HG02943 (cell line): ENCODE measurements around the gene MAFB.
"Not testable (repeated sequence)": the region's sequence is repeated elsewhere in the genome, so short reads cannot be mapped to it uniquely, and the experiment has no call there.

ENCODE experiments used
- ATAC-seq: cut with Tn5 transposase; IDR thresholded peaks from one replicate; pipeline ENCODE4 v1.9.1; 2021; ENCODE audit warnings: mild to moderate bottlenecking, low read depth, moderate library complexity; ENCODE audit not compliant: unreplicated experiment

Gene MAFB

DNA sequence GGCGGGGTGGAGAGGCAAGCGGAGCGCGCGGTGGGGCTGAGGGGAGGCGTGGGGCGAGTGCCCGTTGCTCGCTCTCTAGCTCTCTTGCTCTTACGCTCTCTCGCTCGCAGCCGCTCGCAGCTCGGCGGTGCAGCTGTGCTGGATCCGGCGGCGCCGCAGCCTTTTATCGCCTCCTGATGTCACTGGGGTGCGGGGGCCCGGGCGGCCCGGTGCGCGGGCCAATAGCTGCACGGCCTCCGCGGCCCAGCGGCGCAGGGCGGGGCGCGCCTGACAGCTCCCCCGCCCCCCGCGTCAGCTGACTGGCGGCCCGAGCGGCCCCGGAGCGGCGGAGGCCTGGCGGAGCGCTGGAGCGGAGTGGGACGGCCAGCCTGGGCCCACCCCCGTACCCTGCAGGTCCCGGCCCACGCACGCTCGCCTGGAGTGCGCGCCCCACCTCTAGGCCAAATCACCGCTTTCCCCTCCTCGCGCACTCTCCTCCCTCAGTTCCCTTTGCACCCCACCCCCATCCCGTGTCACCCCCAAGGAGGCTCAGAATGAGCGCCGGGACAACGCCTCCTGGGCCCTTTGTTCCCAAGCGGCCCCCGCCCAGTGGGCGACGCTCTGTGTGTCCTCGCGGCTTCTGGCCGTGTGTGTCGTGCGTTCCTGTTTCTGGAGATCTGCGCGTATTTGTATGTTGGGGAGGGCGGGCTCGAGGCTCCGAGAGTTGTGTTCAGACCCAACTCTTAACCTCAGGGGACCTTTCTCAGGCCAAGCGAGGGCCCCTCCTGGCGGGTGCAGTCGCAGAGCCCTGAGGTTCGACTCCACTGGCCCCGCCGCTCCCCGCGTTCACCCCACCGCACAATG is at the start of gene MAFB:
TSS of gene MAFB (minus strand) at position 137 of the 843 bp plus-strand sequence. CDS start 386 bp downstream, outside the sequence.
- peak; percentile 15 for ATAC-seq

GRCh38 chr20:40736468-40736867 is 47.4 kb upstream of the MAFB start:
- ATAC-seq: not testable (repeated sequence)

GRCh38 chr20:40728996-40729395 is 40.0 kb upstream of the MAFB start:
- no peak for ATAC-seq

- ATAC-seq: no peak
Measured at GRCh38 chr20:40728470-40728869, 39.4 kb upstream of the MAFB start.

GRCh38 chr20:40727960-40728359 is 38.9 kb upstream of the MAFB start:
- ATAC-seq: no peak

- ATAC-seq: no peak
Measured at GRCh38 chr20:40726776-40727175, 37.7 kb upstream of the MAFB start.

- ATAC-seq: no peak
Measured at GRCh38 chr20:40724566-40724965, 35.5 kb upstream of the MAFB start.

DNA sequence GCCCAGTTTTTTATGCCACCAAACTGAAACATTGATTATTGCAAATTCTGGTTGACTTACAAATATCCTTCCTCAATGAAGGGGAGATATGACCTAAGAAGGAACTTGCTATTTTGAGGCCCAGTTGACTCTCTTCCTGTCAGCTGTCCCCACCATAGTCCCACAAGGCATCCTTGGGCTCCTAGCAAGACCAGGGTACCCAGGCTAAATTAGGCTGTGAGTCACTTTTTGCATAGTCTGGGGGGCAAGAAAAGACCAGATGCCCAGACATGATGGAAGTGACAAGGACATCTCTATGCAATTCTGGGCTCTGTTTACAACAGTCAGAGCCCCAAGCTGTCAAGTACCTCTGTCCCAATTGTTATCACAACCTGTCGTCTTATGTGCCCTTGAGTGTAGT is 31.8 kb upstream of the MAFB start:
- no peak for ATAC-seq

GRCh38 chr20:40720099-40720498 is 31.1 kb upstream of the MAFB start:
- ATAC-seq: no peak

DNA sequence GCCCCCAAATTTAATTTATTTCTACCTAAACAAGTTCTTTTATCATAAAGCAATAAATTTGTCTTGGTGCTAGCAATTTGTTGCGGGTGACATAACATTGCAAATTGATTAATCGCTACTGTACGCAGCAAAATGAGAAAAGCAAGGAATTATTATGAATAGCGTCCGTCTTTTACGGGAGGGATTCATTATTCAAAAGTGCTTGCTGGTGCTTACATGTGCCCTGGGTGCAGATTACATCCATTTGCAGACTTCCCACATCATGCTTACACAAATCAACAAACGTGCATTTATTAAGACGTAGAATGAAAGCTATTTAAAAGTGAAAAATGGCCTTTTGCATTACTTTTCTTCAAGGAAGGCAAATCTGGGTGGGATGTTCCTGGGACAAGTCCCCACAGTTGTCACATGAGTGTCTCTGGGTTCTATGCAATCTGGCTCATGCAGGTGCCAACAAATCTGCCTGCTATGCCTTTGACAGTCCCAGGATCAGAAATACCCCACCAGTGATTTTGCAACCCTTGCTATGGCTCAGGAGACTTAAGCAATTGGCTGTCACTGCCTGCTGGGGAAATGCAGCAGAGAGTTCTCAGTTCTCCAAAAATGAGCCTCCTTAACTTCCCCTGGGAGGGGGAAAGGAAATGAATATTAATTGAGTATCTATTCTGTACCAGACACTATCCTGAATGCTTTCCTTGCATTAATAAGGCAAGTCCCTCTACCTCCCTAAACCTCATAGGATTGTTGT is 30.1 kb upstream of the MAFB start:
- ATAC-seq: no peak

GRCh38 chr20:40718214-40718977 is 29.4 kb upstream of the MAFB start:
- ATAC-seq: no peak

DNA sequence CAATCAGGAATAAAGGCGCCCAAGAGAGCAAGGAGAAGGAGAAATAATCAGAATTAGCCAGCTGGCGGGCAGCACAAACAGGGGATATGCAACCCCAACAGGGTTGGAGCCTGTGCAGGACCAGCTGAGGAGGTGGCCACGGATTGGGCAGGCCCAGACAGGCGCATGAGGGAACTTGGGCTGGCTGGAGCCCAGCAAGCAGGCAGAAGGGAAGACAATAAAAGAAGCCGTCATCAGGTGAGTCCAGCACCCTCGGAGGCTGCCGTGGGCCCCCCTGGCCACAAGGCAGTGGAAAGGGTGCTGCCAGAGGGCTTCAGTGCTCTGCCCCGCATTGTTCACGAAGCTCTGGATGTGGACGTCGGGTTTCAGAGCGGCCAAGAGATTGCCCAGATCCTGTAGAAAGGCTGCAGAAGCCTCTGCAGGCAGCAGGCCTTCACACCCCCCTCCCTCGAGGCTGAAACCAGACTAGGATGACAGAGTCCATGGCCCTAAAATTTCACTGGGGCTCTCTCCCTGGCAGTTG is 28.4 kb upstream of the MAFB start:
- no peak for ATAC-seq

DNA sequence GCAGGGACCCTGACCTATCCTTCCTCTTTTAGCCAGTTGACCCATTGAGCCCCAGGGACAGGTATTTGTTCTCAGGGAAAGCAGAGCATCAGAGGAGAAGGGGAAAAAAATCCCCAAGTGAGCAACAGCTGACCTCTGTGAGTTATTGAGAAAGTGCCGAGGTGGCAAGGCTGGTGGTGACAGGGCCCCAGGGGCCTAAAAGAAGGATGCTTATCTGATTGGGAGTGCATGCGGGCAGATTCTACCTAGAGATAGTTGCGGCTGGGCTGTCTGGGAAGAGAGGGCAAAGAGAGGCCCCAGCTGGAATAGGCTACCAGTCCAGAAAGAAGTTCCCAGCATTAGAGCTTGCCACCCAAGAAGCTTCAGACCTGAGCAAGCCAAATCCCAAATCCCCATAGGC is 26.5 kb upstream of the MAFB start:
- no peak for ATAC-seq

GRCh38 chr20:40714916-40715315 is 25.9 kb upstream of the MAFB start:
- ATAC-seq: no peak

GRCh38 chr20:40714109-40714508 is 25.1 kb upstream of the MAFB start:
- no peak for ATAC-seq

GRCh38 chr20:40713508-40713907 is 24.5 kb upstream of the MAFB start:
- no peak for ATAC-seq

GRCh38 chr20:40711079-40711478 is 22.0 kb upstream of the MAFB start:
- no peak for ATAC-seq

DNA sequence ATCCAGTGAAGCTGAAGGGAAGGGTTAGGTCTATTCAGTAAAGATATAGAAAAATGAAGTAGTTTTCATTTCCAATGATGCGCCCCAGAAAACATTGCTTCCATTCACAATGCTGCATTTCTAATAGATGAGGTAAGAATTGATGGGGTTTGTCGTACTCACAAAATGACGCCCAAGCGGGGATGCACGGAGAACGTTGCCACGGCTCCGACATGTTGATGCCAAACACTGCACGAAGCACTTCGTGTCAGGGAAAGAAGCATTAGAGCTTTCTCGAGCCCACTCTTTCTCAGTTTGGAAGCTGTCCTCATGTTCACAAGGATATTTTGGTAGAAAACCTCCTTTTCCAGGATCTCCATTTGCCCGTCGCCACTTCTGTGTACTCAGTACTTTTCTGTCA is 21.6 kb upstream of the MAFB start:
- ATAC-seq: no peak

DNA sequence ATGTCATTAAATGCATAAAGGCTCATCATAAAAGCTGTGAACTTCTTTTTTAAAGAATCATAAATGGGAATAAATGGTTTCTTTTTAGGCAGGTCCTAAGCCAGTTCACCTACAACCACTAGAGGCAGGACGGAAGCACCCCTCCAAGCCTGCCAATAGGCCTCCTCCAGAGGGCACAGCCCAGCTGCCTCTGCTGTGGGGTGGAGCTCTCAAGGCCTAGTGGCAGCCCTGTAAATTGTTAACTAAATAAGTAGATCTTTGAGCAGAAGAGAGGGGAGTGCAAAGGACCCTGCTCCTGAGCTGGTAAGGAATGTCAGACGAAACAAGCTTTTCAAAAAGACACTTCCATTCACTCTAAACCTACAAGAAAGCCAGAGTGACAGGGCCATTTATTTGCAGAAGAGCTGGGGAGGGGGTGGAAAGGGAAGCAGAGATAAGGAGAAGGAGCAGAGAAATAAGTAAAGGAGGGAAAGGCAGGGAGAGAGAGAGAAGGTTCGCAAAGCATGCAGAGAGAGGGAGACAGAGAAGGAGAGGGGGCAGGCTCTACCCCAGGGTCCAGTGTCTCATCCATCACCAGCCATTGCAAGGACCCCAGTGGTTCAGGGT is 18.0 kb upstream of the MAFB start:
- ATAC-seq: no peak

GRCh38 chr20:40705413-40705812 is 16.4 kb upstream of the MAFB start:
- no peak for ATAC-seq
